PC-9 (cell line): ENCODE data around the gene MBP. TPM values are rescaled to one million over a fixed set of nuclear protein-coding genes. Genes with fewer than 3 reads are reported as not detected.

ENCODE experiments used
- BruUV-seq: library from RNA; stranded (reverse); fragments of 400-500 nt; replicated peaks from 2 replicates; lab custom pipeline; 2021; lab: Mats Ljungman, UMichigan
- CTCF ChIA-PET: fragments of 300-600 bp; sonication (Branson Sonifier 250); formaldehyde crosslinking; loops from one replicate; lab custom pipeline; 2022; ENCODE audit warnings: antibody characterized with exemption; lab: Charles Lee
- POLR2A ChIA-PET: fragments of 300-600 bp; sonication (Branson Sonifier 250); formaldehyde crosslinking; loops from one replicate; lab custom pipeline; 2022; ENCODE audit warnings: antibody characterized with exemption; ENCODE audit not compliant: unreplicated experiment; lab: Charles Lee
- DNase-seq, 2 experiments: peaks; one replicate each; pipeline versions ENCODE4 v3.0.0 to v3.0.0-alpha.2; 2015 to 2022; ENCODE audit warnings: mixed read lengths in 1 of 2
- H2AFZ ChIP-seq: fragments of 200-600 bp; sonication (generic); 2 replicates; pipeline ENCODE4 v1.8.1; 2017; ENCODE audit warnings: antibody characterized with exemption
- H3F3A ChIP-seq: fragments of 200-600 bp; sonication (generic); 2 replicates; pipeline ENCODE4 v1.8.1; 2017; ENCODE audit warnings: antibody characterized with exemption, mild to moderate bottlenecking, low read depth; ENCODE audit not compliant: insufficient read depth
- H3K27ac ChIP-seq: fragments of 200-600 bp; sonication (generic); 2 replicates; pipeline ENCODE4 v1.6.1; 2016; ENCODE audit warnings: mixed run types
- H3K27me3 ChIP-seq: fragments of 200-600 bp; sonication (generic); 2 replicates; pipeline ENCODE4 v1.6.1; 2016; ENCODE audit warnings: low read depth, mixed run types; ENCODE audit not compliant: insufficient read depth
- H3K36me3 ChIP-seq: fragments of 200-600 bp; sonication (generic); 2 replicates; pipeline ENCODE4 v1.6.1; 2016; ENCODE audit warnings: low read depth, mixed run types
- H3K4me1 ChIP-seq: fragments of 200-600 bp; sonication (generic); replicated peaks from 2 replicates; pipeline ENCODE4 v1.6.1; 2016; ENCODE audit warnings: mixed run types; ENCODE audit not compliant: insufficient read depth
- H3K4me2 ChIP-seq: fragments of 200-600 bp; sonication (generic); 2 replicates; pipeline ENCODE4 v1.6.1; 2017; ENCODE audit warnings: mixed run types
- H3K4me3 ChIP-seq: fragments of 200-600 bp; sonication (generic); 2 replicates; pipeline ENCODE4 v1.6.1; 2016; ENCODE audit warnings: mixed run types
- H3K79me2 ChIP-seq: fragments of 200-600 bp; sonication (generic); 2 replicates; pipeline ENCODE4 v1.6.1; 2017; ENCODE audit warnings: low read depth, mixed run types
- H3K9me2 ChIP-seq: fragments of 200-600 bp; sonication (generic); 2 replicates; pipeline ENCODE4 v1.8.1; 2017; ENCODE audit warnings: mild to moderate bottlenecking; ENCODE audit not compliant: insufficient read depth
- H3K9me3 ChIP-seq: fragments of 200-600 bp; sonication (generic); 2 replicates; pipeline ENCODE4 v1.8.1; 2016; ENCODE audit warnings: low read depth; ENCODE audit not compliant: insufficient read depth
- H4K20me1 ChIP-seq: fragments of 200-600 bp; sonication (generic); 2 replicates; pipeline ENCODE4 v1.8.1; 2017; ENCODE audit not compliant: insufficient read depth
- CTCF ChIP-seq: fragments of 200-600 bp; sonication (generic); conservative IDR thresholded peaks from 2 replicates; pipeline ENCODE4 v1.6.1; 2017; ENCODE audit warnings: mixed run types, antibody characterized with exemption, mild to moderate bottlenecking, moderate library complexity
- EZH2 ChIP-seq: fragments of 200-600 bp; sonication (generic); IDR thresholded peaks from 2 replicates; pipeline ENCODE4 v1.8.0; 2017; ENCODE audit warnings: antibody characterized with exemption, low read depth
- intact Hi-C: fragments of 100-400 bp; cut with micrococcal nuclease; formaldehyde crosslinking; loops from one replicate; pipeline ENCODE4 v1.10.0; 2022; ENCODE audit not compliant: unreplicated experiment
- total RNA-seq: library from RNA; stranded (reverse); gene quantifications from 2 replicates; pipeline ENCODE4 v1.2.3, GENCODE V29; 2021

MBP gene
- total RNA-seq, 1 experiment from 2014 or later: 37.9 TPM

- intact Hi-C loops: no loop called here
- no peaks in the 10 kb centered on the region for H3K4me1 ChIP-seq
- POLR2A ChIA-PET: no interaction called here
Observed at GRCh38 chr18:76984193-76985155, 148.1 kb downstream of the MBP start.

GRCh38 chr18:76983613-76984051, 149.0 kb downstream of the MBP start:
- H3F3A ChIP-seq: no peaks in the 10 kb centered on the region
- CTCF ChIA-PET: no interaction called here
- BruUV-seq: no TSS peak
- no peaks in the 10 kb centered on the region for H3K4me1 ChIP-seq
- no peaks in the 10 kb centered on the region for H3K79me2 ChIP-seq
- H3K36me3 ChIP-seq: no peaks in the 10 kb centered on the region
- no peaks in the 10 kb centered on the region for H3K9me2 ChIP-seq
- TF ChIP-seq EZH2: no peak
- no peaks in the 10 kb centered on the region for H3K27me3 ChIP-seq
- intact Hi-C loops: loop anchor here (1.0 kb wide), 1 partner anchor 180 kb away; no protein-coding TSS in a partner anchor
- H2AFZ ChIP-seq: no peak overlapping the region
- H3K27ac ChIP-seq: no peak overlapping the region
- H3K9me3 ChIP-seq: no peaks in the 10 kb centered on the region
- no peaks in the 10 kb centered on the region for H4K20me1 ChIP-seq
- POLR2A ChIA-PET: no interaction called here
- no peak overlapping the region for H3K4me2 ChIP-seq
- no peak overlapping the region for H3K4me3 ChIP-seq
- DNase-seq: no peak

More at GRCh38 chr18:76984193-76985155, 148.1 kb downstream of the MBP start:
- Histone ChIP-seq H4K20me1 (no peaks in the 10 kb centered on the region), H3K4me3 (no peak overlapping the region), H3K9me3 (no peaks in the 10 kb centered on the region), H3K27ac (no peak overlapping the region), H3K36me3 (no peaks in the 10 kb centered on the region), H3K79me2 (no peaks in the 10 kb centered on the region), H3K9me2 (no peaks in the 10 kb centered on the region), H3K4me2 (no peak overlapping the region), H2AFZ (no peak overlapping the region), H3K27me3 (no peaks in the 10 kb centered on the region), H3F3A (no peaks in the 10 kb centered on the region)
- no TSS peak for BruUV-seq
- no peak for DNase-seq
- TF ChIP-seq EZH2 (no peak), CTCF (no peak)
- CTCF ChIA-PET: no interaction called here

- POLR2A ChIA-PET: no interaction called here
Observed at GRCh38 chr18:76982841-76983583, 149.6 kb downstream of the MBP start.

More at GRCh38 chr18:76982841-76983583, 149.6 kb downstream of the MBP start:
- Histone ChIP-seq H2AFZ (no peak overlapping the region), H3K36me3 (no peaks in the 10 kb centered on the region), H3K4me2 (no peak overlapping the region), H3K79me2 (no peaks in the 10 kb centered on the region), H3F3A (no peaks in the 10 kb centered on the region), H3K4me3 (no peak overlapping the region), H3K4me1 (no peaks in the 10 kb centered on the region), H3K9me3 (no peaks in the 10 kb centered on the region), H3K27me3 (no peaks in the 10 kb centered on the region), H3K9me2 (no peaks in the 10 kb centered on the region), H4K20me1 (no peaks in the 10 kb centered on the region), H3K27ac (no peak overlapping the region)
- CTCF ChIA-PET: no interaction called here
- intact Hi-C loops: loop anchor here (1.0 kb wide), 1 partner anchor 180 kb away; no protein-coding TSS in a partner anchor
- TF ChIP-seq EZH2 (no peak), CTCF (peak; percentile 92)
- no TSS peak for BruUV-seq
- peak; percentile 69 to 76 for DNase-seq
